ENCODE data around the gene SOX18. TPM values are rescaled to one million over a fixed set of nuclear protein-coding genes. Genes with fewer than 3 reads are reported as not detected.

Gene SOX18
- 0.23 TPM in 1 of 2 replicates, not detected in the other for total RNA-seq (2021; fragmentation: NEBNext Ultra II Directional; extraction: Animal tissue kit (Norgen Biotek cat#: 25700))
- polyA plus RNA-seq (2011; rRNA removed) = 0.08 and 0.09 TPM in 2 replicates
- polyA plus RNA-seq (2011; cell fraction: cytosol; rRNA removed) = not detected
- polyA plus RNA-seq (2011; cell fraction: nucleus; rRNA removed) = 0.13 TPM
- 0.14 to 0.16 TPM in 2 of 4 replicates, not detected in the others for polyA plus RNA-seq (2012, experiment 1 of 2)
- 0.22 TPM for polyA plus RNA-seq (2012, experiment 2 of 2)
- 0.34 TPM for polyA plus RNA-seq (2013, experiment 1 of 2)
- polyA plus RNA-seq (2013, experiment 2 of 2) = 0.39 TPM
- not detected in 2 replicates for polyA minus RNA-seq (2011; rRNA and poly(A)+ RNA removed)
- not detected for polyA minus RNA-seq (2011; cell fraction: cytosol; rRNA and poly(A)+ RNA removed)
- 0.30 TPM for polyA minus RNA-seq (2011; cell fraction: nucleus; rRNA and poly(A)+ RNA removed)
- long read RNA-seq, experiment 1 = 0 reads
- long read RNA-seq, experiment 2 = 0 reads

DNA sequence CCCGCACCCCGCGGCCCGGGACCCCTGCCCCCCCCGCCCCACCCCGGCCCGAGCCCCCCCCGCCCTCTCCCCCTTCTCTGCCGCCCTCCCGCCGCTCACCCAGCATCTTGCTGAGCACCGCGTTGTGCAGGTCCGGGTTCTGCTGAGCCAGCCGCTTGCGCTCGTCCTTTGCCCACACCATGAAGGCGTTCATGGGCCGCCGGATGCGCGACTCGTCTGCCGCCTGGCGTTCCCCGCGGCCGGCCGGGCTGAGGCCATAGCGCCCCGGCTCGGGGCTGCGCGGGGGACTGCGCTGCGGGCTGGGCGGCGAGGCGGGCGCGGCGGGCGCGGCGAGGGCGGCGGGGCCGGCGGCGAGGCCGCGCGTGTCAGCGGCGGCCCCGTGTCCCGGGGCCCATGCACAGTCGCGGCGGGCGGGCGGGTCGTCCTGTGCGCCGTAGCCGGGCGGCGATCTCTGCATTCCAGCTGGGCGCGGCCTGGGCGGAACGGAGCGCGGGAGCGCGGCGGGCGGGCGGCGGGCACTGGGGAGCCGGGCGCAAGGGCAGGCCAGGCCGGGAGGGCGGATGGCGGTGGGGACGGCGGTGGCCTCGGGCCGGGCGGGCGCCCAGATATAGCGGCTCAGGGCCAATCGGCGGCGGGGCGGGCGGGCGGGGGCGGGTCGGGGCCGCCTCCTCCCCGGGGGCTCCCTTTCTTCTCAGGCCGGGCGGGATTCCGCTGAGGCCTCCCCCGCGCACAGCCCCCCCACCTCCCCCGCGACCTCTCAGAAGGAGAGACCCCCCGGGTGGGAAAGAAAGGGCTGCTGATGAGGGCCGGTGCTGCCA lies at the start of gene SOX18:
SOX18 (minus strand) TSS at position 580 of the 818 bp plus-strand sequence; CDS start at position 457, 123 bp downstream.
- DNase-seq (ENCODE audit: low read depth in 1 of 2, low spot score in 2 of 2) (no peak), FAIRE-seq (no peak)
- H3K4ac ChIP-seq (replicated peaks; ENCODE audit: insufficient read length, low read depth, low read length) = no peak within 1 kb of the TSS
- peaks cover 0 to 10% (median 0%) of the 10 kb centered on the region in 4 experiments; a peak in 1 of 8 replicates for H3K36me3 ChIP-seq (ENCODE audit: control insufficient read depth in 2 of 4, insufficient read depth in 4 of 4, low read length in 3 of 4)
- peaks cover 44 to 74% (median 62%) of the 10 kb centered on the region in 4 experiments for H3K27me3 ChIP-seq (replicated peaks in 1 of 4; ENCODE audit: control insufficient read depth in 3 of 4, extremely low read depth in 1 of 4, insufficient read depth in 3 of 4, low read length in 3 of 4)
- no peak within 1 kb of the TSS for H2BK5ac ChIP-seq (ENCODE audit: low read depth, low read length)
- H2BK15ac ChIP-seq (ENCODE audit: low read length) = peak within 1 kb of the TSS; percentile 72; the same call in 1 of the 2 replicates
- no peak for TF ChIP-seq YY1 (IDR thresholded peaks at IDR 0.05; ENCODE audit: low read depth, low read length)
- TF ChIP-seq RAD21 (IDR thresholded peaks at IDR 0.05 in 1 of 2, conservative IDR thresholded peaks at IDR 0.05 in 1 of 2; ENCODE audit: low read depth in 2 of 2, low read length in 2 of 2) = 0 out of 4 replicates have a peak, but pooled peaks of 1 of the 2 experiments have one; percentile 11
- TF ChIP-seq CTCF (IDR thresholded peaks at IDR 0.05; ENCODE audit: control extremely low read depth in 1 of 3, insufficient read depth in 1 of 3, low read depth in 1 of 3, low read length in 3 of 3) = peak in 1 of 3 experiments; percentile 5; a peak in 1 of 4 replicates
- peak within 1 kb of the TSS in 3 of 4 experiments; percentile 5 to 50 (median 16); a peak in 4 of 8 replicates for H3K4me3 ChIP-seq (ENCODE audit: extremely low read depth in 1 of 4, insufficient read depth in 2 of 4, low read depth in 3 of 4, low read length in 4 of 4)
- peaks cover 0 to 35% (median 11%) of the 10 kb centered on the region in 4 experiments; a peak in 6 of 7 replicates for H3K4me1 ChIP-seq (replicated peaks in 1 of 4; ENCODE audit: control insufficient read depth in 3 of 4, insufficient read depth in 4 of 4, low read length in 3 of 4)
- POLR2A ChIA-PET (ENCODE audit: partially characterized antibody) = interaction anchor here (1.0 to 2.0 kb wide), 2 partner anchors 10 to 206 kb away, joined by 3 to 9 read pairs; partner anchors contain the start of gene PCMTD2
- H3K23ac ChIP-seq (ENCODE audit: insufficient read length) = no peak within 1 kb of the TSS
- H3K27ac ChIP-seq (ENCODE audit: low read depth, low read length) = no peak within 1 kb of the TSS
- 0 out of 2 replicates have a peak within 1 kb of the TSS, but pooled peaks have one; percentile 39 for H2AK5ac ChIP-seq (ENCODE audit: low read depth, low read length)
- no peak within 1 kb of the TSS for H4K91ac ChIP-seq (replicated peaks; ENCODE audit: insufficient read length, low read length)
- no peak within 1 kb of the TSS; the same call in none of the 2 replicates for H4K8ac ChIP-seq (ENCODE audit: extremely low read depth, insufficient read depth, low read length)
- no peak within 1 kb of the TSS for H4K5ac ChIP-seq (ENCODE audit: insufficient read length, low read depth, low read length)
- H2BK12ac ChIP-seq (ENCODE audit: low read depth, low read length) = no peak within 1 kb of the TSS
- H3K79me2 ChIP-seq (ENCODE audit: control insufficient read depth in 1 of 2, insufficient read depth in 2 of 2, low read length in 2 of 2) = no peaks in the 10 kb centered on the region
- H4K20me1 ChIP-seq (replicated peaks in 1 of 2; ENCODE audit: control insufficient read depth in 1 of 2, insufficient read depth in 2 of 2, low read length in 2 of 2) = no peaks in the 10 kb centered on the region
- 0% methylated on average over 4 of the region's 111 CpGs; no CpG with 5 or more reads in 1 of the 2 experiments for WGBS, 2 experiments (ENCODE audit: extremely low coverage in 1 of 2, insufficient coverage in 1 of 2, insufficient read length in 1 of 2, insufficient replicate concordance in 2 of 2, low coverage in 1 of 2, low lambda C conversion rate in 2 of 2, missing lambda C conversion rate in 1 of 2)
- peak within 1 kb of the TSS; percentile 50 to 66 for H3K4me2 ChIP-seq (ENCODE audit: insufficient read depth in 1 of 2, low read depth in 2 of 2, low read length in 2 of 2)
- H3K9me3 ChIP-seq (ENCODE audit: insufficient read depth in 2 of 2, low read depth in 1 of 2, low read length in 1 of 2) = no peaks in the 10 kb centered on the region
- no peak within 1 kb of the TSS for H3K14ac ChIP-seq (ENCODE audit: insufficient read length)
- no peak within 1 kb of the TSS for H3K56ac ChIP-seq (replicated peaks; ENCODE audit: insufficient read length, low read depth, low read length)
- no peak within 1 kb of the TSS; the same call in 1 of the 2 replicates for H3K18ac ChIP-seq (ENCODE audit: extremely low read depth, low read length)
- peaks cover 4% of the 10 kb centered on the region; the same call in 1 of the 2 replicates for H3K23me2 ChIP-seq (ENCODE audit: low read depth, low read length)
- no peaks in the 10 kb centered on the region for H3K79me1 ChIP-seq (ENCODE audit: low read depth, low read length)
- H2BK20ac ChIP-seq (ENCODE audit: low read length) = no peak within 1 kb of the TSS
- no peak within 1 kb of the TSS for H2AFZ ChIP-seq (ENCODE audit: low read length)
- H2BK120ac ChIP-seq (replicated peaks; ENCODE audit: low read depth, low read length) = no peak within 1 kb of the TSS
- no peak within 1 kb of the TSS for H3K9ac ChIP-seq (replicated peaks in 1 of 4; ENCODE audit: extremely low read depth in 1 of 4, low read depth in 3 of 4, low read length in 3 of 4)
- CTCF ChIA-PET (ENCODE audit: partially characterized antibody) = interaction anchor here (0.6 to 15.0 kb wide), 5 partner anchors 10 to 70 kb away, joined by 3 to 139 read pairs (median 25); partner anchors contain the start of genes LKAAEAR1, OPRL1 and RGS19

Measured in H1 (cell line).